GM12873 (cell line): Measurements from ENCODE around the gene PRR20G.

Source experiments
- TF ChIP-seq, protein P1 (sequence below): IDR thresholded peaks from 2 replicates; pipeline ENCODE4 v1.5.1; 2012; ENCODE audit warnings: low read depth, mild to moderate bottlenecking, moderate library complexity, low read length, control low read depth; ENCODE audit not compliant: insufficient read depth; ENCODE audit errors: missing control alignments

The PRR20G gene

DNA sequence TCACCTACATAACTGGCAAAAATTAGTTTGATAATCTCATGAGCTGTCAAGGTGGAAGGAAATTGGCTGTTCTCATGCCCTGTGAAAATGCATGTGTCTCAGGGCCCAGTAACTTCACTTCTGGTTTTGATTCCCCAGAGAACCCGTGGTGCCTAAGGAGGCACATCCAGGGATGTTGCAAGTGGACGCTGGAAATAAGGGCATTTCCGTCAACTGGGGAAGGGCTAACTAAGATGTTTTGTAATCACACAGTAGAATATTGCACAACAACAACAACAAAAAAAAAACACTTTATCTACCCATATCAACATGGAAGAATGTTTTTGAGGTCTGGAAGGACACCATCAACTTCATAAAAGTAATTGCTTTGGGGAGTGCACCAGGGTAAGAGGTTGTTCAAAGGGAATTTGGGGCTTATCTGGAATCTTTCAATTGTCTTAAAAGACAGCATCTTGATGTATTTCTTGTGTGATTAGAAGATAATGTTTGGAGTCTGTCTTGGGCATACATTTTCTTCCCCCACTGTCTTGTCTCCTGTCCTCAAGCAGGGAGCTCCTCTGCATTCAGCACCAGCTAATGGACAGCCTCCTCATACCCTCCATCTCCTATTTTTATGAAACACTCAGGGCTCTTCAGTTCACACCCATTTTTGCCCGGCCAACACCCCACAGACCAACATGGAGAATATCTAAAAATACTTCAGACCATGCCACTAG, 37.2 kb upstream of the PRR20G start:
- TF ChIP-seq, protein P1, sequence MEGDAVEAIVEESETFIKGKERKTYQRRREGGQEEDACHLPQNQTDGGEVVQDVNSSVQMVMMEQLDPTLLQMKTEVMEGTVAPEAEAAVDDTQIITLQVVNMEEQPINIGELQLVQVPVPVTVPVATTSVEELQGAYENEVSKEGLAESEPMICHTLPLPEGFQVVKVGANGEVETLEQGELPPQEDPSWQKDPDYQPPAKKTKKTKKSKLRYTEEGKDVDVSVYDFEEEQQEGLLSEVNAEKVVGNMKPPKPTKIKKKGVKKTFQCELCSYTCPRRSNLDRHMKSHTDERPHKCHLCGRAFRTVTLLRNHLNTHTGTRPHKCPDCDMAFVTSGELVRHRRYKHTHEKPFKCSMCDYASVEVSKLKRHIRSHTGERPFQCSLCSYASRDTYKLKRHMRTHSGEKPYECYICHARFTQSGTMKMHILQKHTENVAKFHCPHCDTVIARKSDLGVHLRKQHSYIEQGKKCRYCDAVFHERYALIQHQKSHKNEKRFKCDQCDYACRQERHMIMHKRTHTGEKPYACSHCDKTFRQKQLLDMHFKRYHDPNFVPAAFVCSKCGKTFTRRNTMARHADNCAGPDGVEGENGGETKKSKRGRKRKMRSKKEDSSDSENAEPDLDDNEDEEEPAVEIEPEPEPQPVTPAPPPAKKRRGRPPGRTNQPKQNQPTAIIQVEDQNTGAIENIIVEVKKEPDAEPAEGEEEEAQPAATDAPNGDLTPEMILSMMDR = no peak

DNA sequence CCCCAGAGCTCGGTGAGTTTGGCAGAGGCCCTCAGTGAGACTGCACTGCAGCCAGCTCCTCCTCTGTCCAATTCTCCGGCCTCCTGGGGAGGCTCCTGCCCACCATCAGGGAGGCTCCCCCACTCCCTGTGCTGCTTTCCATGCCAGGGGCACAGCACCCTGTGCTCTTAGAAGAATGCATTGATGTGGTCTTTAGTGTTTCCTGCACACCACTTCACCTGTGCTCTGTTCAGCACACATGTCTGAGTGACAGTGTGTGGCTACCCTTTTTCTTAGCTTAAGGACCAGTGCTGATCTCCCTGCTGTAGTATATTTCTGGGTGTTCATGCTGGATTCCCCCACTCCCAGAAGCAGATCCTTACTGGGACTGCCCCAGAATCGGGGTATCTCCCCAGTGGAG, 36.2 kb upstream of the PRR20G start:
- TF ChIP-seq, protein P1 = no peak

DNA sequence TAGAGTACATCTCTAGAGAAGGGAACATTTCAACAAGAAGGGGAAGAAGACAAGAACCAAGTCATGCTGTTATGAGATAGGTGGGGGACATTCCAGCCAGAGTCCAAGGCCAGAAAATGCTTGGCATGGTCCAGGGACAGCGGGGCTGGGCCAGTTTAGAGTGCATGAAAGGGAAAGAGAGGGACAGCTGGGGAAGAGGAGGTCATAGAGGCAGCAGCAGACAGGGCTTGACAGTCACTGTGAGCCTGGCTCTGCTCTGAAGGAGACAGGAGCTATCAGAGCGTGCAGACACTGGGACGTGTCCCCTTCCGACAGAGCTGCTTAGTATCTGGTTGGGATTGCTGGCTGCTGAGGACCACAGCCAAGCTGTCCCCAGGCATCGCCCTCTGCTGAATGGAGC, 35.7 kb upstream of the PRR20G start:
- TF ChIP-seq, protein P1 = no peak

DNA sequence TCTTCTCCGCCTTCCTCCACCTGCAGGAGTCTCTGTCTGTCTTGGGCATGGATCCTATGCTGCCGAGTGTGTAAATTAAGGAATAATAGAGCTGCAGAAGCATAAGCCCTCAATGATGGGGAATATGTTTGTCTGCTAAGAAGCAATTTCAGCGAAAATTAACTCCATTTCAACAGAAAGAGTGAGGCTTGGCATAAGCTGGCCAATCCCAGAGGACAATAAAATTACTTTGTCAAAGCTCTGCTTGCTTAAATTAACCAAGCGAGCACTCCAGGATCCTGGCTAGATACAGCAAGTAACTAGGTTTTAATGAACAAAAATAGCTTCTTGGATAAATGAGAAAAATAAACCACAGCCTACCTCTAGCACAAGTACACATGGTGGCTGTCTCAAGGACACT, 33.5 kb upstream of the PRR20G start:
- TF ChIP-seq, protein P1 = no peak

DNA sequence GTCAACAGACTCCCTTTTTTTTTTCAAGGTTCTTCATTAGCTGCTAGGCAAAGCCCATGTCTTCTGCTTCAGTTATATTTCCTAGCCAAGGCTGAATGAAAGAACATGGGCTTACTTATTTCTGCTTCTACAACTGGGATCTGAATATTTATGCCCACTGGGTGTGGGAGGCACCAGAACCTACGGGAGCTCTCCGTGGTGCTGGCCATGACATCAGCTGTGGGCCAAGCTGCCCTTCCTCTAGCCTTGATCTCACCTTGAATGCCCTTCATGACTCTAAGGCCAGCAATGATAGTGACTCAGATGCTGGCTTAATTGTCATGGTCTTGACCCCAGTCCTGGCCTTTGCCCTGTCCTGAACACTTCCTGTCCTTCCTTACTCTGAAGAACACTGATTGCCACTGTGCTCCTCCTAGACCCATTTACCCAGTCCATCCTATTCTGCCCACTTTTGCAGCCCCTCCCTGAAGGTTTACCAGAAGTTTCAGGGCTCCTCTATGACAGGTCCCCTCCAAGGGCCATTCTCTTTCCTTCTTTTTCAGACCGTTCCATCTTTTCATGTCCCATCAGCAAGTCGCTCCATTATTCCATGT, 32.8 kb upstream of the PRR20G start:
- TF ChIP-seq, protein P1 = no peak

DNA sequence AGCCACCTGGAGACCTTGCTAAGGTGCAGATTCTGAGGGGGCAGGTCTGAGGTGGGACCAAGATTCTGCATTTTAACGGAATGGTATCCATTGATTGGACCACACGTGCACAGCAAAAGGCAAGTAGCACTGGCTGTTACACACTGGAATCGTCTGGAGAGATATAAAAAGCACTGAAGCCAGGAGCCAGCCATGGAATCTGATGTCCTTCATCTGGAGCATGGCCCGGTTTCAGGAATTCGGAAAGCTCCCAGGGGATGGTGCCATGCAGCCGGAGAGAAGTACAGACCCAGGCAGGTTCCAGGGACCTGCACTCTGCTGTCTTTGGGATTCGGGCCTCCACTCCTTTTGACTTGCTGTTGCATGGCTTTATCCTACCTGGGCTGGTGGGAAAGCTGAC, 28.8 kb upstream of the PRR20G start:
- TF ChIP-seq, protein P1 = no peak

DNA sequence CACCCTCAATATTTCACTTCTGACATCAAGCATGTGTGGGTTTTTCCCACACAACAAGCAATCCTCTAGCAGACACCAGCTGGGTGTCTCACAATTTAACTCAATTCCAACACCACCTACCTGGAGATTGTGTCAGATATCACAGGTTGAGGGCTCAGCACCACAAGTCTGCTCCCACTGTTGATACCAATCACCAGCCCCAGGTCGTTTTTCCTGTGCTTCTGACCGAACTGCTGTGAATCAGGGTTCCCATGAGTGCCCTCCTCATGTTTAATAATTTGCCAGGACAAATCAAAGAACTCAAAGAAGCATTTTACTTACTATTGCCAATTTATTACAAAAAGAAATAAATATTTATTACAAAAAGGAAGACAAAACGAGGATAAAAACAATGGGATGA, 25.0 kb upstream of the PRR20G start:
- TF ChIP-seq, protein P1 = no peak
